WI38 (cell line): Measurements from ENCODE around the gene PIK3R3.

ENCODE experiments used
- H3K4me3 ChIP-seq: 2 replicates; pipeline ENCODE4 v1.5.1; 2011; ENCODE audit warnings: low read depth, mild to moderate bottlenecking, control low read depth, low read length
- TF ChIP-seq, protein P1 (sequence below): IDR thresholded peaks from 2 replicates; pipeline ENCODE4 v1.5.1; 2012; ENCODE audit warnings: low read depth, mild to moderate bottlenecking, control low read depth, low read length

Gene PIK3R3

DNA sequence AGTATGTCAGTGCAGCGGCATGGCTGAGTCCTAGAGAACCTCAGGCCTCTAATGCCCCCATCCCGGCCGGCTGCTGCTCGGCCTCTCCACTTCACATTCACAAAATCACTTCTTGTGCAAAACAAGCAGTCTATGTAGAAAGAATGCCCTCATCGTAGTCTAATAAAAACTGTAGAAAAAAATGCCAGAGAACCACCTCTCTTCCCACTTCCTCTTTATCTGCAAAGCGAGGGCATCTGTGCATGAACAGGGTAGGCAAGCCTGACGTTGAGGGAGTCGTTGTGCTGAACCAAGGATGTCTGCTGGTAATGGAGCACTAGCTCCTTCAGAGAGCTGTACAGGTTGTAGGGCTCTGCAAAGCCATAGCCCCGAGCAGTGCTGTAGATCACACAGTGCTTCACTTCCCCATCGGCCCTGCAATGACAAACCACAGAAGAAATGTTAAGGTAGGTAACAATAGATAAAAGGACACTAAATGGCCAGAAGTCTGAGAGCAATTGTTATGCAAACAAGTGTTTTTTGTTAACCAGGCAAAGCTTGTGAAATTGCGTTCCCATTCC lies 88.9 kb downstream of the PIK3R3 start:
- TF ChIP-seq, protein P1, sequence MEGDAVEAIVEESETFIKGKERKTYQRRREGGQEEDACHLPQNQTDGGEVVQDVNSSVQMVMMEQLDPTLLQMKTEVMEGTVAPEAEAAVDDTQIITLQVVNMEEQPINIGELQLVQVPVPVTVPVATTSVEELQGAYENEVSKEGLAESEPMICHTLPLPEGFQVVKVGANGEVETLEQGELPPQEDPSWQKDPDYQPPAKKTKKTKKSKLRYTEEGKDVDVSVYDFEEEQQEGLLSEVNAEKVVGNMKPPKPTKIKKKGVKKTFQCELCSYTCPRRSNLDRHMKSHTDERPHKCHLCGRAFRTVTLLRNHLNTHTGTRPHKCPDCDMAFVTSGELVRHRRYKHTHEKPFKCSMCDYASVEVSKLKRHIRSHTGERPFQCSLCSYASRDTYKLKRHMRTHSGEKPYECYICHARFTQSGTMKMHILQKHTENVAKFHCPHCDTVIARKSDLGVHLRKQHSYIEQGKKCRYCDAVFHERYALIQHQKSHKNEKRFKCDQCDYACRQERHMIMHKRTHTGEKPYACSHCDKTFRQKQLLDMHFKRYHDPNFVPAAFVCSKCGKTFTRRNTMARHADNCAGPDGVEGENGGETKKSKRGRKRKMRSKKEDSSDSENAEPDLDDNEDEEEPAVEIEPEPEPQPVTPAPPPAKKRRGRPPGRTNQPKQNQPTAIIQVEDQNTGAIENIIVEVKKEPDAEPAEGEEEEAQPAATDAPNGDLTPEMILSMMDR: no peak
- no peak overlapping the region for H3K4me3 ChIP-seq

DNA sequence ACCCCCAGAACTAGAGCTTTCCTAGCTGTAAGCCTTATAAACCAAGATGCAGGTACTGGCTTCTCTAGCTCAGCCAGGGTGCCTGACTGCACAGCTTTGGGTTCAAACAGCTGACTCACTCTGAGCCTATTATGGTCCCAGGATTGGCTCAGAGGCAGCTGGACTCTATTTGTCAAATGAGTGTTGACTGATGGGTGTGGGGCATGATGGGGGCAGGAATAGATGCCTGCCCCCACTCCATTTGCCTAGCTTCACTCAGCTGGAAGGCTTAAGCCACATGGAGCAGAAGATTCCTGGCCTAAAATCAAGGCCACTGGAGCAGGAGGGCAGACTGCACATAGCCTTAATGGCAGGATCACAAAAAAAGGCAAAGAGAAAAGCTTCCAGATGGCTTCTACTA lies 90.5 kb downstream of the PIK3R3 start:
- TF ChIP-seq, protein P1: no peak
- no peak overlapping the region for H3K4me3 ChIP-seq

DNA sequence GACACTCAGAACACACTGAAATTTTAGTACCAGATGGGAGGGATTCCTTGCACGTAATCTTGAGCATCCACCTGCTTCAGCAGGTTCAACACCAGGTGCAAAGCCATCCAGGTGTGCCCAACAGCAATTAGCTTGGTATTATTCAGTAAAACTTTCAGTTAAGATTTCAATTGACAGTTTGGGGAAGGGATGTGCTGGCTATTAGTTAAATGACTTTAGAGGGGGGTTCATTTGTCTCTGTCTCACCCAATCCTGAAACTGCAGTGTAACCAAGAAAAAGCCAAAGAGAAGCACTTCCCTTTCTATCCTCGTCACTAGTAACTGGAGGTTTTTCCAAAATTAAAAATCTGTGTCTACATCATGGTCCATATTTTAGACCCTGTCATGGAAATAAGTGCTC lies 90.9 kb downstream of the PIK3R3 start:
- H3K4me3 ChIP-seq: no peak overlapping the region
- TF ChIP-seq, protein P1: no peak

DNA sequence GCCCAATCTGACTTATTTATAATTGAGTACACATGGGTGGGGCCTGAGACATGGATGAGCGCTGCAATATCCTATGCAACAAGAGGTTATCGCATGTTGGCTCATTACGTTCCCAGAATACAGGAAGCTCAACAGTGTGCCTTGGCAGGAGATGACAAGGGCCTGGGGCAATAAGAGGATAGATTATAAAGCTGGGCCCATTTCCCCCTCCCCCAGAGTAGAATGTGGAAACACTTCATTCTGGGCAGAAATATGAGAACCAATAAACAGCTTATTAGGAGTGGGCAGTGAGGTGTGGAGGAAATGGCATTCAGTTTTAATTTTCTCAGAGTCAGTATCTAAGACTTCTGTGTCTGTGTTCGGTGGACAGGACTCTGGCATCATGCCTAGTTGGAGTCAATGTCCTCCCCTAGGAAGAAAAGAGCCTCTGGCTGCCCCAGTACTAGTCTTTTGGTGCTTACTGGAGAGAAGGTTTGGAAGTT lies 92.8 kb downstream of the PIK3R3 start:
- no peak overlapping the region for H3K4me3 ChIP-seq
- TF ChIP-seq, protein P1: no peak

DNA sequence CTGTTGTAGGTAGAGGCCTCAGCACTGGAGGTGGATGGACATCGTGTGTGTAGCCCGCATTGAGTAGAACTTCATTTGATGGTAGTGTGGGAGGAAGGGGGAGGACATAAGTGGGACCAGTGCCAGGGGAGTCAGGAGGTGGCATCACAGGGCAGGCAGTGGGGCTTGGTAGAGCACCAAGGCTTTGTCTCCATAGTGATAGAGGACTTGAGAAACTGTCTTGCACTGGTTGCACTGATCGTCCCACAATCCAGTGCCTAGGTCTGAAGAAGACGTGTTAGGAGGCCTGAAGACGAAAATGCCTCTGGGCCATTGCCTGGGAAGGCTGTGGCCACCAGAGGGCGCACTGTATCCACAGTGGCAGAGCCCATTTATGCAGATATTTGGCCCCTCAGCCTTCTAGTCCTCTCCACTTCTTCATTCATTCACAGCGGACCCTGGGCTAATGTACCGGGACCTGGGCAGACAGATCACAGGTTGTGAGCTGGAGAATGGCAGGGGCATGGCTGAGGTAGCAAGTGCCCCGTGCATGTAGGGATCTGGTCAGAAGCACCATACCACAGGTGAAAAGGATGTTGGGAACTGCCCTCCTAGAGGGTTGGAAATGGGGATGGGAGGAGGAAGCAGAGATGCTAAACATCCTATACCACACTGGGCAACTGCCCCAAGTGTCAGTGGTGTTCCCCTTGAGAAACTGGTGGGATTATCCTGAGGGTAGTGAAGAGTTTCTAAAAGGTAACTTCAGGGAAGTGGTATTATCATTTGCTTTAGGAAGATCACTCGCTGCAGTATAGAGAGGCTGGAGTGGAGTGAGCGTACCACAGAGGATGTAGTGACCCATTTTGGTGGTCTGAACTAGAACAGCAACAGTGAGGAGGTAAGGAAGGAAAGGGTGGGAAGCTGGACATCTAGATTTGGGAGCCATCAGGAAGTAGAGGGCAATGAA lies 95.3 kb downstream of the PIK3R3 start:
- H3K4me3 ChIP-seq: no peak overlapping the region
- TF ChIP-seq, protein P1: peak; percentile 94

DNA sequence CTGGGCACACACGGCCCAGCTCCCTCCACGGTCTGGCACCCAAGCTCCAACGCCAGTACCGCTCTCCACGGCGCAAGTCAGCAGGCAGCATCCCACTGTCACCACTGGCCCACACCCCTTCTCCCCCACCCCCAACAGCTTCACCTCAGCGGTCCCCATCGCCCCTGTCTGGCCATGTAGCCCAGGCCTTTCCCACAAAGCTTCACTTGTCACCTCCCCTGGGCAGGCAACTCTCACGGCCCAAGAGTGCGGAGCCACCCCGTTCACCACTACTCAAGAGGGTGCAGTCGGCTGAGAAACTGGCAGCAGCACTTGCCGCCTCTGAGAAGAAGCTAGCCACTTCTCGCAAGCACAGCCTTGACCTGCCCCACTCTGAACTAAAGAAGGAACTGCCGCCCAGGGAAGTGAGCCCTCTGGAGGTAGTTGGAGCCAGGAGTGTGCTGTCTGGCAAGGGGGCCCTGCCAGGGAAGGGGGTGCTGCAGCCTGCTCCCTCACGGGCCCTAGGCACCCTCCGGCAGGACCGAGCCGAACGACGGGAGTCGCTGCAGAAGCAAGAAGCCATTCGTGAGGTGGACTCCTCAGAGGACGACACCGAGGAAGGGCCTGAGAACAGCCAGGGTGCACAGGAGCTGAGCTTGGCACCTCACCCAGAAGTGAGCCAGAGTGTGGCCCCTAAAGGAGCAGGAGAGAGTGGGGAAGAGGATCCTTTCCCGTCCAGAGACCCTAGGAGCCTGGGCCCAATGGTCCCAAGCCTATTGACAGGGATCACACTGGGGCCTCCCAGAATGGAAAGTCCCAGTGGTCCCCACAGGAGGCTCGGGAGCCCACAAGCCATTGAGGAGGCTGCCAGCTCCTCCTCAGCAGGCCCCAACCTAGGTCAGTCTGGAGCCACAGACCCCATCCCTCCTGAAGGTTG lies 97.6 kb downstream of the PIK3R3 start:
- TF ChIP-seq, protein P1: no peak
- H3K4me3 ChIP-seq: no peak overlapping the region
